Loucy (cell line): ENCODE data around the gene PDIA4.
A peak's percentile ranks its signal among the peaks of the same experiment; 100 is the strongest.

Experiments
- H2AFZ ChIP-seq: fragments of 200-600 bp; sonication (generic); 2 replicates; pipeline ENCODE4 v1.6.0; 2016; ENCODE audit warnings: antibody characterized with exemption, mild to moderate bottlenecking, low read length, moderate library complexity
- H3F3A ChIP-seq: fragments of 200-600 bp; 2 replicates; pipeline ENCODE4 v1.6.0; 2016; ENCODE audit warnings: antibody characterized with exemption, low read depth, mild to moderate bottlenecking
- H3K27me3 ChIP-seq: fragments of 200-600 bp; sonication (generic); 2 replicates; pipeline ENCODE4 v1.6.1; 2014; ENCODE audit warnings: low read length, mild to moderate bottlenecking; ENCODE audit not compliant: insufficient read depth, poor library complexity, severe bottlenecking
- H3K36me3 ChIP-seq: fragments of 200-600 bp; sonication (generic); 2 replicates; pipeline ENCODE4 v1.6.1; 2016; ENCODE audit warnings: low read length; ENCODE audit not compliant: insufficient read depth
- H3K4me1 ChIP-seq: fragments of 200-600 bp; sonication (generic); 2 replicates; pipeline ENCODE4 v1.5.1; 2014; ENCODE audit warnings: low read length, mild to moderate bottlenecking; ENCODE audit not compliant: insufficient read depth, poor library complexity, severe bottlenecking
- H3K4me2 ChIP-seq: fragments of 200-600 bp; sonication (generic); 2 replicates; pipeline ENCODE4 v1.6.0; 2014; ENCODE audit warnings: antibody characterized with exemption, low read length, low read depth, mild to moderate bottlenecking; ENCODE audit not compliant: poor library complexity, severe bottlenecking
- H3K4me3 ChIP-seq: fragments of 200-600 bp; sonication (generic); 2 replicates; pipeline ENCODE4 v1.5.1; 2014; ENCODE audit warnings: low read length, mild to moderate bottlenecking, mixed read lengths; ENCODE audit not compliant: poor library complexity, severe bottlenecking
- H3K79me2 ChIP-seq: fragments of 200-600 bp; sonication (generic); 2 replicates; pipeline ENCODE4 v1.6.1; 2014; ENCODE audit warnings: low read length; ENCODE audit not compliant: insufficient read depth
- H3K9ac ChIP-seq: fragments of 200-600 bp; sonication (generic); 2 replicates; pipeline ENCODE4 v1.6.0; 2014; ENCODE audit warnings: mild to moderate bottlenecking, low read depth, low read length, moderate library complexity; ENCODE audit not compliant: poor library complexity, severe bottlenecking
- H3K9me2 ChIP-seq: fragments of 200-600 bp; sonication (generic); replicated peaks from 2 replicates; pipeline ENCODE4 v1.6.1; 2016; ENCODE audit warnings: low read depth, low read length, mixed read lengths
- H3K9me3 ChIP-seq: fragments of 200-600 bp; sonication (generic); 2 replicates; pipeline ENCODE4 v1.6.1; 2014; ENCODE audit warnings: mild to moderate bottlenecking, antibody characterized with exemption, low read length, low read depth; ENCODE audit not compliant: insufficient read depth
- H4K20me1 ChIP-seq: fragments of 200-600 bp; sonication (generic); 2 replicates; pipeline ENCODE4 v1.6.0; 2014; ENCODE audit warnings: antibody characterized with exemption, low read length, mild to moderate bottlenecking; ENCODE audit not compliant: insufficient read depth, poor library complexity, severe bottlenecking
- CTCF ChIP-seq: fragments of 200-600 bp; sonication (generic); conservative IDR thresholded peaks from 2 replicates; pipeline ENCODE4 v1.5.1; 2014; ENCODE audit warnings: mild to moderate bottlenecking, antibody characterized with exemption, low read length
- EZH2phosphoT487 ChIP-seq: fragments of 200-600 bp; IDR thresholded peaks from 2 replicates; pipeline ENCODE4 v1.6.1; 2018; ENCODE audit warnings: antibody characterized with exemption, mild to moderate bottlenecking, moderate library complexity, borderline replicate concordance

The PDIA4 gene

GRCh38 chr7:148986742-148987009 lies 41.6 kb downstream of the PDIA4 start:
- peak overlapping the region; percentile 78 for H3K4me2 ChIP-seq
- H2AFZ ChIP-seq = no peak overlapping the region
- H3K9me3 ChIP-seq = no peaks in the 10 kb centered on the region
- no peaks in the 10 kb centered on the region for H3K79me2 ChIP-seq
- TF ChIP-seq EZH2phosphoT487 = no peak
- TF ChIP-seq CTCF = no peak
- H3K36me3 ChIP-seq = no peaks in the 10 kb centered on the region
- peaks cover 16% of the 10 kb centered on the region for H3F3A ChIP-seq
- no peaks in the 10 kb centered on the region for H3K9me2 ChIP-seq
- no peaks in the 10 kb centered on the region for H4K20me1 ChIP-seq
- peak overlapping the region; percentile 81 for H3K4me3 ChIP-seq
- no peaks in the 10 kb centered on the region for H3K27me3 ChIP-seq
- H3K4me1 ChIP-seq = peaks cover 19% of the 10 kb centered on the region
- no peak overlapping the region for H3K9ac ChIP-seq

- Histone ChIP-seq H4K20me1 (no peaks in the 10 kb centered on the region), H3K9me2 (no peaks in the 10 kb centered on the region), H3K27me3 (no peaks in the 10 kb centered on the region), H3K4me2 (peak overlapping the region; percentile 78), H2AFZ (peak overlapping the region; percentile 99), H3K4me3 (peak overlapping the region; percentile 89), H3K36me3 (no peaks in the 10 kb centered on the region), H3K9me3 (no peaks in the 10 kb centered on the region), H3F3A (peaks cover 16% of the 10 kb centered on the region), H3K4me1 (peaks cover 18% of the 10 kb centered on the region), H3K9ac (peak overlapping the region; percentile 43), H3K79me2 (no peaks in the 10 kb centered on the region)
- TF ChIP-seq CTCF = no peak
- no peak for TF ChIP-seq EZH2phosphoT487
Observed at GRCh38 chr7:148983200-148984146, 44.8 kb downstream of the PDIA4 start.

- H3K79me2 ChIP-seq = no peaks in the 10 kb centered on the region
- peak overlapping the region; percentile 43 for H3K9ac ChIP-seq
Observed at GRCh38 chr7:148982654-148983199, 45.6 kb downstream of the PDIA4 start.

More at GRCh38 chr7:148982654-148983199, 45.6 kb downstream of the PDIA4 start:
- peak overlapping the region; percentile 99 for H2AFZ ChIP-seq
- no peak for TF ChIP-seq EZH2phosphoT487
- no peak for TF ChIP-seq CTCF
- peaks cover 13% of the 10 kb centered on the region for H3K4me1 ChIP-seq
- no peaks in the 10 kb centered on the region for H3K9me2 ChIP-seq
- H3K4me2 ChIP-seq = peak overlapping the region; percentile 78
- peaks cover 16% of the 10 kb centered on the region for H3F3A ChIP-seq
- H3K27me3 ChIP-seq = no peaks in the 10 kb centered on the region
- H3K4me3 ChIP-seq = peak overlapping the region; percentile 89
- no peaks in the 10 kb centered on the region for H3K36me3 ChIP-seq
- no peaks in the 10 kb centered on the region for H3K9me3 ChIP-seq
- H4K20me1 ChIP-seq = no peaks in the 10 kb centered on the region
